ENCODE measurements around the gene MCCC2. TPM values are rescaled to one million over a fixed set of nuclear protein-coding genes. Genes with fewer than 3 reads are reported as not detected.
"Not testable (repeated sequence)": the region's sequence is repeated elsewhere in the genome, so short reads cannot be mapped to it uniquely, and the experiment has no call there.

The MCCC2 gene
- total RNA-seq, 1 donor from 2014 or later, result 44.9 TPM

DNA sequence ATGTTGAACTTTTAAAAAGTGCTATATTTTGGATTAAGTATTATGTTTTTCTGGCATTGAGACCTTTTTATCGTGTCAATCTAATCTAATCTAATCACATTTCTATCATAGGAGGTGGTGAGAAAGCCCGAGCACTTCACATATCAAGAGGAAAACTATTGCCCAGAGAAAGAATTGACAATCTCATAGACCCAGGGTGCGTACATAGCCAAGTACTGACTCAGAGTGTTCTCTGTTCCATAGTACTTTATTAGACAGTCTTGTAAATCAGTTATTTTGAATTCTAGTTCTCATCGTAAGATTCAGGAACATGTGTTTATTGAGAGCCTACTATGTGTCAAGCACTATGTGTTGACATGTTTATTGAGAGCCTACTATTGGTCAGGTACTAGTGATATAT, 9.0 kb downstream of the MCCC2 start:
- intact Hi-C loops (cut with micrococcal nuclease), result no loop called here

DNA sequence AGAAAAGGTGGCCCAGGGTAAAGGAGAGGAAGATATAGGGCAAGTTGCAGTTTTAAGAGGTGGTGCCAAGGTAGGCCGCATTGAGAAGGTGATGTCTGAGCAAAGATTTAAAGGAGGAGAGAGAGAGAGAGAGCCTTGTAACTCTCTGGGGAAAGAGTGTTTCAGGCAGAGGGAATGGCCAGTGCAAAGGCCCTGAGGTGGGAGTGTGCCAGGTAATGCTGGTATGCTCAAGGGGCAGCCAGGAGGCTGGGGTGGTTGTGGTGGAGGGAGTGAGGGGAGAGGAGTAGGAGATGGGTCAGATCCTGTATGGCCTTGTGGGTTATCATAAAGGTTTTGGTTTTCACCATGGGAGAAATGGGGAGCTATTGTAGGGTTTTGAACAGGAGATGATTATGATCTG, 9.9 kb downstream of the MCCC2 start:
- intact Hi-C loops (cut with micrococcal nuclease), result no loop called here

DNA sequence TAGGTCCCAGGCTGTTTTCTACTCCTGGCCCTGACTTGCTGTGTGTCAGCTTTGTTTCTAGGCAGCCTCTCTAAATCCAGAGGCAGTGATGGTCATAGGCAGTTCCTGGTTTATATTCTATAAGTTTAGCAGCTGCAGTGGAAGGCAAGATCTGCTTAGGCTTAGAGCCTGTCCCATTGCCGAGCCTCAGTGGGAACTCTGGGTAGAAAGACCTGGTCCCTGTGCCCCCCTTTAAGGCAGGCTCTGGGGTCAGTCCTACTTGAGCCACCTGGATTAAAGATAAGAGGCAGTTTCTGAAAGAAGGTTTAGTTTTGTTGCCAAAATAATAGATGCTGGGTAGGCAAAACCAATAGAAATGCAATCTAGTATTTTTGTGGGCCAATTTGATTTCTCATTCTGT, 13.6 kb downstream of the MCCC2 start:
- intact Hi-C loops (cut with micrococcal nuclease), result loop anchor here (1.0 to 10.0 kb wide), 11 partner anchors 13 to 1897 kb away; partner anchors contain the start of genes BDP1, BTF3, MCCC2 and MRPS27

DNA sequence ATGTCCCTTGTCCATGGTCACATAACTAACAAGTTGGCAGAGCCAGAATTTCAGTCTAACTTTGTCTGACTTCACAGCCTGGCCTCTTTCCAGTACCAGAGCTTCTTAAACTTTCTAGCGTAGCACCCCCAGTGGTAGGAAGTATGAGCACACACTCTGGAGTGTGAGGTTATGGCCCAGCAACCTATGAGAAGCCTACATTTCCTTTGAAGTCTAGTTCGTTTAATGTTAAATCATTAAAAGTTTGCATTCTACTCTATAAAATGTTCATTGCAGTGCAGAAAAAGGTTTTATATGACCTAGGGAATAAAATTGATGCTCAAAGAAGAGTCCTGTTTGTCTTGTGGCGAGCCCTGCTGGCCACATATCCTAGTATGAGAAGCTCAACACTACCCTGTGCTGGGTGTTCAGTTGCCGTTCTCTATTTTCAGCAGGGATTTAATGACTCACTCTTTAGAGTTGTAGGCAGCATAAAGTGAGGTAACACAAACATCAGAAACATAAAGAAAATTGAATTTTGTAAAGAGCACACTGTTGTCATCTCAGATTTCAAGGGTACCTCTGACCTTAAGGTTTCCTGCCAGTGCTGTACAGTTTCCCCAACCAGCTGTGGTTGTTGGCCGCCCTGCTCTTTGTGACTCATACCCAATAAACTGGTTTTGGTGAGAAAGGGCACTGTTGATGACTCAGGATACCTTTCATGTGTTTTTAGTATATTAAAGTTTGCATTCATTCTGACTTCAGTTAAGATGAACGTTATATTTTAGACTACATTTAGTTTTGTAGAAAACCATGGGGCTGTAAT, 14.3 kb downstream of the MCCC2 start:
- intact Hi-C loops (cut with micrococcal nuclease), result loop anchor here (1.0 to 10.0 kb wide), 11 partner anchors 14 to 1896 kb away; partner anchors contain the start of genes BDP1, BTF3, MCCC2 and MRPS27

DNA sequence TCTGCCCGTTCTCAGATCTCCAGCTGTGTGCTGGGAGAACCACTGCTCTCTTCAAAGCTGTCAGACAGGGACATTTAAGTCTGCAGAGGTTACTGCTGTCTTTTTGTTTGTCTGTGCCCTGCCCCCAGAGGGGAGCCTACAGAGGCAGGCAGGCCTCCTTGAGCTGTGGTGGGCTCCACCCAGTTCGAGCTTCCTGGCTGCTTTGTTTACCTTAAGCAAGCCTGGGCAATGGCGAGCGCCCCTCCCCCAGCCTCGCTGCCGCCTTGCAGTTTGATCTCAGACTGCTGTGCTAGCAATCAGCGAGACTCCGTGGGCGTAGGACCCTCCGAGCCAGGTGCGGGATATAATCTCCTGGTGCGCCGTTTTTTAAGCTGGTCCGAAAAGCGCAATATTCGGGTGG, 22.8 kb downstream of the MCCC2 start:
- intact Hi-C loops (cut with micrococcal nuclease), result loop anchor here (10.0 kb wide), 1 partner anchor 1205 kb away; the partner anchor contains the start of gene TNPO1

DNA sequence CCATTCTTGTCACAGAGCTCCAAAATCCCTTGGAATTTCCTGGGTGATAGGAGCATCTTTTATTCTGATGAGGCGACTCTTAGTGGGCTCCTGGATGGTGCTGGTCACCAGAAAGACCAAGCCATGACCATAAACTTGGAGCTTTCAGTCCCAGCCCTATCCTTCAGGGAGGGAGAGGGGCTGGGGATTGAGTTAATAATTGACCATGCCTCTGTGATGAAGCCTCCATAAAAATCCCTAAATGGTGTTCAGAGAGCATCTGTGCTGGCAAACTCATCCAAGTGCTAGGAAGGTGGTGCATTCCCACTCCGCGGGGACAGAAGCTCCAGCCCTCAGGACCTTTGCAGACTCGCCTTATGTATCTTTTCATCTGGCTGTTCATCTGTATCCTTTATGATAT, 28.7 kb downstream of the MCCC2 start:
- intact Hi-C loops (cut with micrococcal nuclease), result no loop called here

DNA sequence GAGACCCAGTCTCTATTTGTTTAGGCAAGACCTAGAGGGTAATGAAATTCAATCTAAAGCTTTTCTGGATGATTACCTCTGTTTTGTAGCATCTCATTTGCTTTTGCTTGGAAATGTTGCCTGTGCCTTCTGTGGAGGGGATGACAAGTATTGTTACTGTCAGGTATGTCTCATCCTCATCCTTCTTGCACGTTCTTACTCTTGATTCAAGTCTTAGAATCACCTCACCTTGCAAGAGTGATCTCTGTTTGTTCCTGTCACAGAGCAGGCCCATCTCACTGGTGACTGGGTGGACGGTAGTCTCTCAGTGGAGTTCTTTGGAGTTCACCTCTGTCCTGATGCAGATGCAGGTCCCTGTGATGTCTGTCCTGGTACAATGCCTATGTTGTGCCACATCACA, 33.5 kb downstream of the MCCC2 start:
- intact Hi-C loops (cut with micrococcal nuclease), result no loop called here

DNA sequence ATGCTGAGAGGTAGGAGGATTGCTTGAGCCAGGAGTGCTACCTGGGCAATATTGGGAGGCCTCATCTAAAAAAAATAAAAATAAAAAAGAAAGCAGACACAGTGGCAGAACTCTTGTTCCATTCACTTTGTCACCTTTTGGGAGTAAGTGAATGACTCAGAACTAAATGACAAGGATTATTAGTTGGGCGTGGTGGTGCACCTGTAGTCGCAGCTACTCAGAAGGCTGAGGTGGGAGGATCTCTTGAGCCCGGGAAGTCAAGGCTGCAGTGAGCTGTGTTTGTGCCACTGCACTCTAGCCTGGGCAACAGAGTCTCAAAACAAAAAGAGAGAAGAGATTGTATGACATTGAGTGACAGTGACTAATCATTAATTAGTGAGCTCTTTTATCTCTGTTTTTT, 34.1 kb downstream of the MCCC2 start:
- intact Hi-C loops (cut with micrococcal nuclease), result no loop called here

DNA sequence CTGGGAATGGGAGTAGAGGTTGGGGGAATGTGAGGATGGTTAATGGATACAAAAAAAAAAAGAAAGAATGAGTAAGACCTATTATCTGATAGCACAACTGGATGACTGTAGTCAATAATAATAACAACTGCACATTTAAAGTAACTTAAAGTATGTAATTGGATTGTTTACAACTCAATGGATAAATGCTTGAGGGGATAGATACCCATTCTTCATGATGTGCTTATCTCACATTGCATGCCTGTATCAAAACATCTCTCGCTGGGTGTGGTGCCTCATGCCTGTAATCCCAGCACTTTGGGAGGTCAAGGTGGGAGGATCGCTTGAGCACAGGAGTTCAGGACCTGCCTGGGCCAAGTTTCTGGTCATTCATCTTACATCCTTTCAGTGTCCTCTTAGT, 34.6 kb downstream of the MCCC2 start:
- intact Hi-C loops (cut with micrococcal nuclease), result no loop called here

DNA sequence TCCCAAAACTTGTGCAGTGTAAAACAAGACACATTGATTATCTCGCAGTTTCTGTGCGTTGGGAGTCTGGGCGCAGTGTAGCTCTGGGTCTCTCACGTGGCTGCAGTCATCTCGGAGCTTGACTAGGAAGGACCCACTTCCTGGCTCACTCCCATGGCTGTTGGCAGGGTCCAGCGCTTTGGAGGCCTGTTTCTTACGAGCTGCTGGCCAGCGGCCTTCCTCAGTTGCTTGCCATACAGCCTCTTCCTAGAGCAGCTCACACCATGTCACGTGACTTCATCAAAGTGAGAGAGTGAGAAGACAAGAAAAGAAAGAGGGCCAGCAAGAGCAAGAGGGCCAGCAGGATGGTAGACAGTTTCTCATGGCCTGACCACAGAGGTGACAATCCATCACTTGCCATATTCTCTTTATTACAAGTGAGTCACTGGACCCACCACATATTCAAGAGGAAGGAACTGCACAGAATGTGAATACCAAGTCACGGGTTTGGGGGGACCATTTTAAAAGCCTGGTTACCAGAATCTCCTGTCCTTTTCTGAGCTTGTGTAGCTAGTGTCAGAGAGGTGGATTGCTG, 36.2 kb downstream of the MCCC2 start:
- intact Hi-C loops (cut with micrococcal nuclease), result no loop called here

DNA sequence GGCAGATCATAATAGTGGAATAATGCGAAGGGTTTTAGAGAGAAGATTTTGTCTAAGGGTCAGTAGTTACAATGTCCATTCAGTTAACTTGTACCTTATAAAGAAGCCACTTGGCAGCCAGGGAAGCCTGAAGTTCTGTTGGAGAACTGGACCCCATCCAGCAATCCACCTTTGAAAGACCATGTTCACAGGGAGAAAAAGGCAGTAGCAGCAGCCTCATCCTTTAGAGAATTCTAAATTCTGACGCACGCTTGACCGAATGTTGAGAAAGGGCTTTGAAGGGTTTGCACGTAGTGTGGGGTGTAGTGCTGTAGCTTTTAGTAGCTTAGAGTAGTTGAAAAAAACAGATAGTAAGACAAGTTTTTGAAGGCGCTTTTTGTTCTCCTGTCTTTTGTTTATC, 42.8 kb downstream of the MCCC2 start:
- intact Hi-C loops (cut with micrococcal nuclease), result no loop called here

DNA sequence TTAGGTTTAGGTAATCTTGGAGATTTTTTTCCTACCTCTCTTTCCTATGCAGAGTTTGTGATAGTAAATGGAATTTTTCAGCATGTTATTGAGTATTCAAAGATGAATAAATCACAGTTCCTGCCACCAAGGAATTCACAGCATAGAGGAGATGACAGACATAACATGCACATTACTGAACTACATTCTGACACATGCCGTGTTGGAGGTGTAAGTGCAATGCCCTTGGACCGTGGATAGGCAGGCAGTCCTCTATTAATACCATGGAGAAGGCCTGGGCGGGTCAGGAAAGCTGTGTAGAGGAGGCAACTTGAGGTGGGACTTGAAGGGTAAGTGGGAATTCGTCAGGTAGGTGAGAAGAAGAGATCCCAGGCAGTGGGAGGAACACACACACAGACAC, 43.9 kb downstream of the MCCC2 start:
- intact Hi-C loops (cut with micrococcal nuclease), result no loop called here

DNA sequence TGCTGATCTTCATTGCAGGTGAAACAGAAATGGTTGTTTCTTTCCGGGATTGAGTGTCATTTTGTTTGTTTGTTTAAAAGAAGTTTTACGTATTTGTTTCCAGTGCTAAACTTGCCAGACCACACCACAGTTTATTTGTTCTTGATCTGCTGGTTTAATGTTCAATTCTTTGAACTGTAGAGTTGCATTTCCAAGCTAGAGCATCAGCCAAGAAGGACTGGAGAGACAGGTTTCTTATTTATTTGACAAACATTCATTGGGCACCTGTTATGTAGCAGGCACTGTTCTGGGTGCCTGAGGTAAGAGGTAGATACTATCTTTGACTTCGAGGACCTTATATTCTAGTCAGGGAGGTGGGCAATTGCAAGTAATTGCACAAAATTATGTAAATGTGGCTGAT, 45.0 kb downstream of the MCCC2 start:
- intact Hi-C loops (cut with micrococcal nuclease), result no loop called here

DNA sequence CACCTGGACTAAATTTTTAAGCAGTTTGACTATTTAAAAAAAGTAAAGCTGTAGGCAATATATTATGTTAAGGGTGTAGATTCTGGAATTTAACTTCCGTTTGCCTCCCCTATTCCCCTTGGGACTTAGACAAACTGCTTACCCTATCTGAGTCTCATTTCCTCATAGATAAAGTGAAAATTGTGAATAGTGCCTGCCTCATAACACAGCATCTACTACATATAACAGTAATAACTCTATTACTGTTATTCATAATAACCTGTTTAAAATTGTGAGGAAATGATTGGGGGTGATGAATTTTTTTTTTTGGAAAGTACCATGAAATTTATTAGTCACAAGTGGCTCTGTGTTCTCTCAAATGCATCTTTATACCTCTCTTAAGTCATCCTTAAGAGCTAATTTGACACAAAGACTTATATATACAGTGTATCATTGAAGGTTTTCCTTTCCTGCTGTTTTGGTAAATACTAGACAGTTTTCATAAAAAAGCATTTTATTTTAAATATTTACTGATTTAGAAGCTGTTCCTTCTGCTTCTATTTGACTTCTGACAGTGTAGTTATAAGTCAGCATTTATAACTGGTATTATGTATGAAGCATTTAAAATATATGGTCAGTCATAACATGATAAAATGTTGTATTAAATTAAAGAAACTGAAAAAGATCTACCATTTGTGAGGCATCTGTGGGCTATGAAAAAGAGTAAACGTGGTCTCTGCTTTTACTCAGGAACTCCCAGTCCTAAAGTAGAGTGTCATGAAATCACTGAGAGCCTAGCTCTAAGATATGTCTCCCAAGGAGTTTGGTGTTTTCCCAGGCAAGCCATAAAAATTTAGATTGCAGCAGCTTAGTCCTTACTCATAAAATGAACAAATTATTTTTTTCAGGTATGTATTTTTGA, 46.4 kb downstream of the MCCC2 start:
- intact Hi-C loops (cut with micrococcal nuclease), result no loop called here

DNA sequence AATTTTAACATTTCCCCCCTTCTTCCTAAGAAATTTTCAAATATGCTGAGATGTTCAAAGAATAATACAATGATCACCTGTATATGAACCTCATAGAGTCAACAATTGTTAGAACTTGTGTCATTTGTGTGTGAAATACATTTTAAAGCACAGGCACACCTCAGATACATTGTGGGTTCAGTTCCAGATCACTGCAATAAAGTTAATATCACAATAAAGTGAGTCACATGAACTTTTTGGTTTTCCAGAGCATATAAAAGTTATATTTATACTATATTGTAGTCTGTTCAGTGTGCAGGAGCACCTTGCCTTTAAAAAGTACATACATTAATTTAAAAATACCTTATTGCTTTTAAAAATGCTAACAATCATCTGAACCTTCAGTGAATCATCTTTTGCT, 50.0 kb downstream of the MCCC2 start:
- intact Hi-C loops (cut with micrococcal nuclease), result no loop called here

DNA sequence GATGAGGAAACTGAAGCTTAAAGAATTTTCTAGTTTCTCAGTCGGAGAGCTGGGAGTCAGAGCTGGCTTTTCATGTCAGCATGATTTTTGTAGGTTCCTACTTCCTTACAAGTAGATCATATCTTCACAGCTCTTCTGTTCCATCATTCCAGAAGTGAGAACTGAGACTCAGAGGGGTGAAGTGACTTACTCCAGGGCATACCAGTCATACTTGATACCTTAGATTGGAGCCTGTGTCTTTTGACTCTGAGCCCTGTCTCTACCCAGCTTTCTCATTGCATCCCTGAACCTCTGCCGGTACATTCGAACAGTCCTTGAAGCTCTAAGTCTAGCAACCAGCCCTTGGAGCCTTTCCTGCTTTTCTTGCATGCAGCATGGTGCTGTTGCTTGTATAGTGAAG, 53.3 kb downstream of the MCCC2 start:
- intact Hi-C loops (cut with micrococcal nuclease), result no loop called here

DNA sequence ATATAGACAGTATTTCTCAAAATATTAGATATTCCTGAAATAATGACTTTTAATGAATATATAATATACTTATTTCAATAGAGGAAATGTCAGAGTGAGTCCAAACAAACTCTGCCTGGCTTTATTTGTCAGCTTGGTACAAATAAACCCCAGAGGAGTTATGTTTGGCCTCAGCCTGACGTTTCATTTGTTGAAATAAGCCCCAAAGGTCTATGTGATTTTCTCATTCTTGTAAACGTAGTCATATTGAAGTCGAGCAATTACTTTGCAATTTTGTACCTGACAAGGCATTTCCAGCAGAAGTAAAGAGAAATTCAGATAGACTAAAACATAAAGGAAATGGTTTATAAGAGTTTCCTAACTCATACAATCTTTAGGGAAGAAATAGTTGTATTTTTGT, 57.9 kb downstream of the MCCC2 start:
- intact Hi-C loops (cut with micrococcal nuclease), result no loop called here

DNA sequence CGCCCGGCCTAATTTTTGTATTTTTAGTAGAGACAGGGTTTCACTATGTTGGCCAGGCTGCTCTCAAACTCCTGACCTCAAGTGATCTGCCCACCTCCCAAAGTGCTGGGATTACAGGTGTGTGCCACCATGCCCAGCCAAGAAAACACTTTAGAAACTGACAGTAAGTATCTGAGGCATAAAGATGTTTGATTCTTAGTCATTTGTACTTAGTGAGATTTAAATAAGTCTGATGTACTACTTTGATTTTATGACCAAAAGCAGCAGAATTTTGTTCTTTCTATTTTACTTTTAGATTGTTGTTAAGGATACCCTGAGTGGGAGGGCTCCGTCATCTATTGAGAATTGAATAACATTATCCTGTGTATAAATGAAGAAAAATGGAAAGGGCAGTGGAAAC, 63.8 kb downstream of the MCCC2 start:
- intact Hi-C loops (cut with micrococcal nuclease), result not testable (repeated sequence)

DNA sequence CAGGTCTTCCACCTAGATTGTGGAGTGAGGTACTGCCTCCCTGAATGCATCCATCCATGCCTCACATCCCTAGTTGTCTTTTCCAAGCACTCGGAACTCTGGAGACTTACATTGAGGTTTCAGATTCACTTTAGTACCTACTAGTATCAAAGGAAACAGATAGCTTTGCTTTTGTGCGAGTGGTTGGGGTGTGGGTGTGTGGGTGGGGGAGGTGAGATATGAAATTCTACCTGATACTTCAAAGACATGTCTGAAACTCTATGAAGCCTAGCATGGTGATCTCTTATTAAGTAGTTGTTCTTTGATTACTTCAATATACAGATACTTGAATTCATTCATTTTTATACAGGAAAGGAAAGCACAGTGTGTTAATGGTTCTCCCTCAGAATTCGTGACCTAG, 64.4 kb downstream of the MCCC2 start:
- intact Hi-C loops (cut with micrococcal nuclease), result no loop called here

DNA sequence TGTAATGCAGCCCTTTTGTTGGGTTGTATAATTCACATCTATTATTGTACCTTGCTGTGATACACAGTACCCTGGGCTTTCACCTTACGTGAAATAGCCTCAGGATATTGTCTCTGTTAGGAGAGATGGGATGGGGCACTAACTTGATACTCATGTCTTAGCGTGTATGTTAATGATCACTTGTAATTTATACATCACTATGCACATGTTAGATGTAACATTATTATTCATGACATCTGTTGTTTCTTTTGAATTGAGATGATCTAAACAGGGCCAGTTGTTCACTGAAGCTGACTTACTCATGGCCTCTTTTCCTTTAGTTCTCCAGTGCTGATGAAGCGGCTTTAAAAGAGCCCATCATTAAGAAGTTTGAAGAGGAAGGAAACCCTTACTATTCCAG, 65.2 kb downstream of the MCCC2 start:
- intact Hi-C loops (cut with micrococcal nuclease), result no loop called here

DNA sequence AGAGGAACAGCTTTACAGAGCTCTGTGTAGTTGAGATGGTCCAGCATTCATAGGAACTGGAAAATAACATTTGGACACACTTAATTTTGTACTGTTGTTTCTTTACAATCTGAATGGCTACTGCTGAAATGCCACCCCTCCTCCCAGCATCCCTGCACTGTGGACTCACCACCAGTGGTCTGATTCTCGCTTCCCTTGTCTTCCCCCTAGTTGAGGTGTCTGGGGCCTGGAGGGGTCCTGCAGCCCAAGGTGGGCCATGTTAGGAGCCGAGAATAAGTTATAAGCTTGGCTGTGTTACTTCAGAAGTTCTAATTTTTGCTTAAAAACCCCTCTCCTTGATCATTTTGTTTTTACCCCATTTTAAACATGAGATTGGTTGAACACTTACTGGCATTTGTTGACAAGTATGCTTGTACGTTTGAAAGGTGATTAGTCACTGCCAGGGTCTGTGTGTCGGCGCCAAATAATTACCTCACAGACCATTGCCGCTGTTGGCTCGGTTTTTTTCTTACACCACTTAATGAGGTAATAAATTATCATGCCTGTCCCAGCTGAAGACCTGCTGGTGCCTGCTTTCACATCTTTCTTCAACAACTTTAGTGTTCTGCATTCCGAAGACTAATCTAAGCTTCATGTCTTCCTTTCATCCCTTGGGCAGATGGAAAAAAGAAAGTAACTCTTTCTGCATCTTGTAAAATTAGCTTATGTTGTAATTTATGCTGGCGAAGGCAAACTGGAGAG, 65.8 kb downstream of the MCCC2 start:
- intact Hi-C loops (cut with micrococcal nuclease), result no loop called here
